Measurements from ENCODE around the gene LRRC7.
A peak's percentile ranks its signal among the peaks of the same experiment; 100 is the strongest.
"Not testable (repeated sequence)": the region's sequence is repeated elsewhere in the genome, so short reads cannot be mapped to it uniquely, and the experiment has no call there.

LRRC7 gene

DNA sequence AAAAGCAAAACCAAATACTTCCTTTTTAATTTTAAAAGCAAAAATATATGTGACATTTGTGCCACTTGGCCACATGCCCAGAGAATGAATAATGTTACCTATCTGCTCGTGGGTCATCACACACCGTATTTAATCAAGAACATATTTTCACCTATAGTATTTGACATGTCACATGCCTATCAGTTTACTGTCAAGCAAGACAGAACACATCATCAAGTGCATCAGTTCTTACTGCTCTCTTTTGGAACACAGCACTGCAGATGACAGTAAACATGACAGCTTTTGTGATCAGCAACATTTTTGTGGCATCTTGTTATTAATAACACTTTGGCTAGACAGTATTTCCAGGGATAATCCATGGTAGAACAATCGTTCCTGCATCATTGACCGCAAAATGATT lies 134.4 kb downstream of the LRRC7 start:
- DNase-seq: no peak

DNA sequence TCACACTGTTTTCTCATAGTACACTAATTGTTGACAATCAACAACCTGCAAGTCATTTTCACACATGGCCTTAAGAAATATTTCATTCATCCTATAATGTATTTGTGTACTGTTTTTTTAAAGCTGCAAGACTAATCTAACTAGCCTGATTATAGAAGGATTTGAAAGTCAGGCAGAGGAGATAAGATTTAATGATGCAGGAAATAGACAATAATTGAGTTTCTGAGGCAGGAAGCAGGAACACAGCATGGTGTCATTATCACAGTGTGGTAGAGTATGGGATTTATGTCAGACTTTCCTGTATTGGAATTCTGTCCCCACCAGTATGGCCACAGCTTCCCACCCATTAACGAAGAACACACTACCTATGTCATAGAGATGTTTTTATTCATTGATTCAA lies 138.8 kb downstream of the LRRC7 start:
- DNase-seq: no peak

DNA sequence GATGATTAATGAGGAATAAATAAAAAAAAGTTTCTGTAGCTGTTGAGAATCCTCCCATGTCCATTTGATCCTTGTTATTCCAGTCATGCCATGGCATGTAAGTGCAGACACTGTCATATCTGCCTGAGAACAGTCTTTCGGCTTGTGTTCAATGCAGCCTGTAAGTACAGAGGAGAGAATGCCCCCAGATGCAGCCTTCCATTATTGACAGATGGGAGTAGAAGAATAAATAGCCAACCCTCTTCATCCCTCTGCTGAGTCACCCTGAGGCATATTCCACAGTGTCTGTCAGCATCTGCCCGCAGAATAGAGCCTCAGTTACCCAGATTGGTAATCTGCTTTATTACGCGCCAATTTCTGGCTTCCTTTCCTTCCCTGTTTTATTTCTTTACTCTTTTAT lies 139.4 kb downstream of the LRRC7 start:
- no peak for DNase-seq

DNA sequence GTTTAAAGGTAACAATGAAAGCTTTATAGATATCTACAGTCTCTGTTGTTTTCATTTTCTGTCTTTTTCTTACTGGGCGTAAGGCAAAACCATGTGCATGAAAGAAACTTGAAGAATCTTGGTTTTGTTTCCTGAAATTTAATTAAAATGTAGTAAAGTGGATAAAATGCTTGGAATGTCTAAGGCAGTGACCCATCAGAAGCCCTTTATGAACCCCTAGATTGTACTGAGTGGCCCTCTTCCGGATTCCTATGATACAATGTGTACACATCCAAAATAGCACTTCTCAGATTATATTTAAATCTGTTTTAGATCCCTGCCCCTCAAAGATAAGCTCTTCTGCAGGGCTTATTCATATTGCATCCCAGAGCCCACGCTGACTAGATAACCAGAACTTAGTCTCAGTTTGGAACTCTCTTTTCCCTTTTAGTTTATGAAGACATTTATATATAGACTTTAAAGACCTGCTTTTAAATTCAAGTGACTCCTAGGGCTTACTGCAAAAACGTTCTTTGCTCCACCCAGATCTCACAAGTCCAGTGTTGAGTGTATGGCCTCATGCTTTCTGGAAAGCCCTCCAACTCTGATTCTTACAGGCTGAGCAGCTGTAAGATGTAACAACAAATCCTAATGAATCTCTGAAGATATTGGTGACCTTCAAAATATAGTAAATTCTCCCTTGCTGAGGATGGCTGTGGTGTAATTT lies 142.9 kb downstream of the LRRC7 start:
- no peak for DNase-seq

DNA sequence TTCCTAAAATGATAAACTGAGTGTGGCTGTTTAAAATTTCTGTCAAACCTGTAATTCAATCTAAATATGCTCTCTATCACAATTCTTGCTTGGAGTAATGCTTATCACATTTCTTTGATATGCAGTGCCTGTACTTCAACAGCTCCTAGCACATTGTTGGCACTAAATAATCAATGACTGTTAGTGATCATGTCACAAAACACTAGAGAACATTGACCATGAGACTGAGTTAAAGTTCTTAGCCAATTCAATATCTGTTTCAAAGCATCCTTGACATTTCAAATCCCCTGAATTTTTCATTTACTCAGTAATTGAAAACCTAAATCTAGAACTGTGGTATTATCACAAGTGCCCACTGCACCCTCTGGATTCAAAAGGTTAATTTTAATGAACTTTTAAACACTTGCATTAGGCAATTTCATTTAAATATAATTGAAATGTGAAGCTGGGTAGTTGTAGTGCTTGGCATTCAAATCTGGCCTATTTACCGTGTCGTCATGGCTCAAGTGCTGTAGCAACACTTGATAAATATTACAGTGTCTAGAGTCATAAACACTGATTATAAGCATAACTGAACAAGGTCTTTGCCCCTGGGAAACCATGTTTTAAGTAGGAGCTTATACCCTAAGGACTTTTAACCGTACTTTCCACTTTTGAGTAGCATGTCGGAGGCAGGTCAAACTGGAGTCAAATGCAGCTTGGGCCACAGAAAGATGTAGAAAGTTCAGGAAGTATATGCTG lies 143.6 kb downstream of the LRRC7 start:
- DNase-seq: no peak

DNA sequence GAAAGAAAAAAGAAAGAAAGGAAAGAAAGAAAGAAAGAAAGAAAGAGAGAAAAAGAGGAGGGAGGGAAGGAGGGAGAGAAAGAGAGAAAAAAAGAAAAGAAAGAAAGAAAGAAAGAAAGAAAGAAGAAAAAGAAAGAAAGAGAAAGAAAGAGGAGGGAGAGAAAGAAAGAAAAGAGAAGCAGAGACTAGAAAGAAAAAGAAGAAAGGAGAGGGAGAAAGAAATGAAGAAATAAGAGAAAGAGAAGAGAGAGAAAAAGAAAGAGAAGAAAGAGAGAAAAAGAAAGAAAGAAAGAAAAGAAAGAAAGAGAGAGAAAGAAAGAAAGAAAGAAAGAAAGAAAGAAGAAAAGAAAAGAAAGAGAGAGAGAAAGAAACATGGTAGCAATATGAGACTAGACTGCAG lies 150.1 kb downstream of the LRRC7 start:
- DNase-seq: not testable (repeated sequence)

DNA sequence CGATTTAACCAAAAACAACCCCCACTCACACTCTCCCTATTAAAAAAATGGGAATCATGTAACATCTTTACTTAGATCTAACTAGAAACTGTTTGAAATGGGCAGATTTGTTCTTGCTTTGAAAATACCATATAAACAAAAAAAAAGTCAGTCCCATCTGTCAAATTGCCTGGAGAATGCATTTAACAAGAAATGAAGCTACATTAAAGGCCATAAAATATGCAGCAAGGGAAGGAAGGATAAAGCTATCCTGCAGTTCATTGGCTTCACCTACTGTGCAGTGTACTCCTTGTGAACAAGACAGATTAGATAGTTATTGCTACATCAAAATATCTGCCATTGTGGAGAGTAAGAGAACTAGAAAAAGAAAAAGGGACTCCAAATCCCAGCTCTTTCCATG lies 160.5 kb downstream of the LRRC7 start:
- DNase-seq: no peak

DNA sequence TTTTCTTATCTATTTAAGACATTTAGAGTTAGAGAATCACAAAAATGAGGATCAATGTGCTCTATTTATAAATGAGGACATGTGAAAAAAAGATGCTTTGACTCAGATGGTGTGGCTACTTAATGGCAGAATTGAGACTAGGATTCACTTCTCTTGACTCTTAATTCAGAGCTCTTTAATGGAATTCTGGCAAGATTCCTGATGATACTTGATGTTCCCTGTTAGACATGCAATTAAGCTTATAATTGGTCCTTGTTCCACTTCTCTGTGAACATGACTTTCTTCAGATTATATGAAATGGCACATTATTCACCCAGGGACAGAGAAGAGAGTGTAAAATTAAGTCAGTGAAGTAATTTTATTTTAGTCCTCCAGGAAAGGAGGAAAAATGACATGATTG lies 165.3 kb downstream of the LRRC7 start:
- no peak for DNase-seq

DNA sequence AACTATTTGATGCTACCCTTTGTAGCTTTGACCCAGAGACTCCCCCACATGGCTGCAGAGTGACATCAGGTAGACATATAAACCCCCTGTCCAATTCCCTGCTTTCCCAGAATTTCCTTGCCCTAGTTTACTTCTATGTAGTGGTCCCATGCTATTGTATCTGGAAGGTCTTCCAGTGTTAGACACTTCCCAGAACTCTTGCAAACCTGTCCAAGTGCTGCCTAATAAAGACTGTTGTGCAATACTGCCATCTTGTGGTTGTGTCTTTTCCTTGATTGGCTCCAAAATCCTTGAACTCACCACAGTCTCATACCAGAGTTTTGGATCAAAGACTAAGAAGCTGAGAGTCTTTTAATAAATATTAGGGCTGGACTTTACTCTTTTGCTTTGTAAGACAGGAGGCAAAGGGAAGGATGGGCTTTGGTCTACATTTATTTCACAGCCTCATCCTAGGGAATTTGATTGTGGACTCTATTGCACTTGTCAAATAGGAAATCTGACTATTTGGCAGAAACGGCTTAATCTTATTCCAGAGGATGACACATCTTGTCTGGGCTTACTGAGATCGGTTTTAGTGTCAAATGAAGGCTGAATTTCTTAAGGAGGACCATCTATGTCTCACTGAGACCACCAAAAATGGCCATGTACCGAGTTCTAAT lies 169.9 kb downstream of the LRRC7 start:
- peak; percentile 49 for DNase-seq

DNA sequence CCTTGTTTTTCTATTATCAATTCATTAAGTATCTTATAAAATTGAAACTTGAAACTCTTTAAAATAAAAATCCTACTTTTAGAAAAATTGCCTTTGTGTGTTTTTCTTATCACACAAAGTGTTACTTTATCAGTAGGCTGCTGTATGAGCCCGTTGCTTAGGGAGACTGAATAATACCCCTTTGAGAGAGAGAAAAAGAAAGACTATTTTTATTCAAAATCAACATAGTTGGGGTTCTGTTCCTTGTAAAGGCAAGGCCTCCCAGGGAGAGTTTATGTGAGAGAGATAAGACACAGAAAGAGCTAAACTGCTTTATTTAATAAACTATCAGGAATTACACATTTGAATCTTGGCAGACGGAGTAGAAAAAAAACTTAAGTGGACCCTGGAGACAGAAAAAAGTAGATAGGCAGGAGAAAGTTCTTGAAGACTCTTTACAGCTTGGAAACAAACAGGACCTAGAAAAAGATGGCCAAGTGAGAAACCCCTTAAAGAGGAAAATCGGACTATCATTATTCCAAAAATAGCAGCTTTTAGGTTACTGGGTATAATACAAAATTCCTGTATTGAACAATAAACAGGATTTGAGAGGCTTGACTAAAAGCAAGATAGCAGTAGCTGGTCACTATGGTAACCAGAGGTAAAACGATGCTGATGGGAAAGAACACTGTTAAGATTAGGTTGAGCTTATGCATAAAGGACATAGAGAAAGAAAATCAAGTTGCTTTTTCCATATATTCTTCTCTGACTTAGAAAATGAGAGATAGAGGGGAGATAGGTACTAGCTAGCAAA lies 170.9 kb downstream of the LRRC7 start:
- DNase-seq: no peak

DNA sequence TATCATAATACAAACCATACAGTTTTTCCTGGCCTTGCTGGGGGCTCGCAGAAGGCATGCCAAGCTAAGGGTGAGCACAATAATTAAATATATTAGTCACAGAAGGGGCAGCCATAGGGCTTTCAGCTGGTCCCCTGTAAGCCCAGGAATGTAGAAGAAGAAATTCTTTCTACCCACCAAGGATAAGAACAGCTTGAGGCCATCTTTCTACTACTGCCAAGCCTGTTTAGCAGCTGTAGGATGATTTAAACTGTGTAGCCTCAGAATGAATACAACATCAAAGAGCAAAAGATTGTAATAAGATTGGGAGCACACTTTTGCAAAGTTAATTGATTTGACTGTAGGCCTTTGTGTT lies 171.5 kb downstream of the LRRC7 start:
- no peak for DNase-seq

DNA sequence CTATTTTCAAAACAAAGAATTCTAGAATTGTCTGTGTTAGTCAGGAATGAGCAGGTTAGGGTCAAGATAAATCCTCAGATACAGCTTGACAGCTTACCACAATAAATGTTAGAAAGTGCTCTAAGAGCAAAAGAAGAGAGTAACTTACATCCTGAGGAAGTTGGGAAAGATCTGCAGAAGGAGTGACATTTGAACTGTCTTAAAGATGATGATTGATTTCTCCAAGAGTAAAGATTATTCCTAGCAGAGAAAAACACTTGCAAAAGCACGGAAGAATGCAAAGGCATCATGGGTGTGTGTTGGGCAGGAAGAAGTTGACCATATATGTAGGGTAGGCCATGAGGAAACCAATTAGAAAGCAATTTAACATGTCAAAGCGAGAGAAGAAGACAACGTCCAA lies 175.4 kb downstream of the LRRC7 start:
- DNase-seq: no peak

DNA sequence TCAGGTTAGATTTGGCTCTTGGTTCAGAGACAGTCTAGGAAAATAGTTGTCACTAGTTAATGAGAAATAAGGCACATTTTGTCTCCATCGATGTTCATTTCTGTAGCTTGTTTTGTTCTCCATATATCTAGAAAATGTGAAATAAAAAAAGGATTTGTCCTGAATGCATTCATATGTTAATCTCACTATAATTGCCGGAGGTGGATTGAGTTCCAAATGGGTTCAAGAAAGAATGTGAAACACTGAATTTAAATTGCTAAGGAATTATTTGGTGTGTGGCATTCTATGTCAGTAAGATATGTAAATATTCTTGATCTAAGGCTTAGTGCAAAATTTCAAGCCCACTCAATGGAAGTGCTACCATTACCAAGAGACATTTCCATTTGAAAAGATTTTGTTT lies 176.7 kb downstream of the LRRC7 start:
- DNase-seq: no peak

DNA sequence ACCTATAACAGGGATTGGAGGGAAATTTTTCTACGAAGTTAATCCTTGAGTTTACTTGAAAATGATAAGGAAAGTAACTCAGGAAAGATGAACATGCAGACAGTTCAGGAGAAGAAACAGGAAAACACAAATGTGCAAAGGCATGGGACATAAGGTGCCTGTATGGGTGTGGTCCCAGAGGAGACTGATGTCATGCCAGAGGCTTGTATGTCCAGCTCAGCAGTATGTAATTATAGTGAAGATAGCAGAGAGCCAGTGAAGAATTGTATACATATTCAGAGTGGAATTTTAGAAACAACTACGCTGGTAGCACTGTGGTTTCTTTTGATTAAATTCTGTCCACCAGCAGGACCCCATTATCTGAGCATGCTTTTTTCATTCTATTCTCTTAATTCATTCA lies 179.5 kb downstream of the LRRC7 start:
- no peak for DNase-seq

DNA sequence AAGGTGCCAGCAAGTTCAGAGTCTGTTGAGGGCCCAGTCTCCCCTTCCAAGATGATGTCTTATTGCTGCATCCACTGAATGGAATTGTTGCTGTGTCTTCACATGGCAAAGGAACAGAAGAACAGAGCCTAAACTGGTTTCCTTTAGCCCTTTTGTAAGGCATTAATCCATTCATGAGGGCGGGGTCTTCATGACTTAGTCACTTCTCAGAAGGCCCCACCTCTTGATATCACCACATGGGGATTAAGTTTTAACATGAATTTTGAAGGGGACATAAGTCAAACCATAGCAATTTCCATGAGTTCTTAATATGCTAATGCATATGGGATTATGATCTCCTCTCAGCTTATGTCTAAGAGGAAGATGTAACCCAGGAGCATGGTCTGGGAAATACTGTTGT lies 182.9 kb downstream of the LRRC7 start:
- no peak for DNase-seq

DNA sequence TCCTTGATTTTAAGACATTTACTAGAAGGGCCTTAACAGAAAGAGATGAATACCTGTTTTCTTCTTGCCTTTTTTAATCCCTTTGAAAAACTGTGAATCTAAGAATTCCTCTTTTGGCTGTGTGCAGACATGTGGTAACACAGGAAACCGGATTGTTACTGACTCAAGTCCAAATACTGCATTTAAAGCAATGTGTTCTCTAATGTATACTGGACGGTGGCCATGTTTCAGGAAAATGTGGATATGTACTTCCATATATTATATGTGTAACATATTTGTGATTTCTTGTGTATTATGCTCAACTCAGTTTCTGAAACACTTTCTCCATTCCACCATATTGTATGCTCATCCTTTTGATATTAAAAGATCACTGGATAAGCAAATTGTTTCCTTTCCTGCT lies 185.1 kb downstream of the LRRC7 start:
- DNase-seq: no peak

DNA sequence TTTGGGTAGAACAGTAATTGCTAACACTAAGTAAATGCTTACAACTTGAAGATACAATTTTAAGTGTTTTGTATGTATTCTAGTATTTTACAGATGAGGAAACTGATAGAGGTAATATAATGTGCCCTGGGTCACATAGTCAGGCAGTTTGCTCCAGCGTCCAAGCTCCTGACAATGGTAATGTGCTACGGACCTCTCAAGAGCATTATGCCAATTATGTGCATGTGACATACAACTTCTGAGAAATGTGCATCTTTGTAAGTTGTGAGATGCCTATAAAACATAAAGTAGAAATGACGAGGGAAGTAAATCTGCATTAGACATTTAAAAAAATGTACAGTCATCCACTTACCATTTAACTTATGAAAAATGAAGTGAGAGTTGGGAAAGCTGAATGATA lies 186.8 kb downstream of the LRRC7 start:
- no peak for DNase-seq

DNA sequence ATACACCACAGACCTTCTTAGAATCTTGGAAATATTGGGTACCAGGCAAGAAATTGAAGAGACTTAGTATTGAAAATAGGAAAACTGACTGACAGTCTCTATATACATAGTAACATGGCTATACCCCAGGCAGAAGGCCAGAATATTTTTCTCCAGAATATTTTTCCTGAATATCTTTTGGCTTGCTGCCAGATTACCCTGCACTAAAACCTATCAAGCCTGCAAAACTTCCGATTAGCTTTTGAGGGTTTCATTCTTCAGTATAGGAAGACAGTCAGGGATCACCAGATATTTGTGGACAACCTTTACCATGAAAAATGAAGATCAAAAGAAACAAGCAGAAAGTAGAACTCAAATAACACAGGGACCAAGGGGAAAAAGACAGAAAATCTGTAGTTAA lies 187.9 kb downstream of the LRRC7 start:
- DNase-seq: no peak

DNA sequence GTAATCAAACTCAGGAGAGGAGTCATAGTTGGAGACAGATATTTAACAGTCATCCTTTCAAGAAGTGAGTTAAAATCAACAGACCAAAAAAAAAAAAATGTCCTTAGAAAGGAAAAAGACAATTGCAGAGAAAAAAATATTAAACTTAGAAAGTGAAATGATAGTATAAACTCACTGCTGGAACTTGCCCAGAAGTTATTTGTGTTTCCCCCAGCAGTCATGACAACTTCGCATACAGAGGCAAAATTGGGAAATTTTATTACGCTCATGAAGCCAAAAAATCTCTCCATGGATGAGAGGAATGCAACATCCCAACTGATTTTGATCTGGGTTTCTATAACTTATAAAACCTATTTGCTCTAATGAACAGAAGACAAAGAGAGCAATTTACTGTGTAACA lies 198.2 kb downstream of the LRRC7 start:
- DNase-seq: no peak

DNA sequence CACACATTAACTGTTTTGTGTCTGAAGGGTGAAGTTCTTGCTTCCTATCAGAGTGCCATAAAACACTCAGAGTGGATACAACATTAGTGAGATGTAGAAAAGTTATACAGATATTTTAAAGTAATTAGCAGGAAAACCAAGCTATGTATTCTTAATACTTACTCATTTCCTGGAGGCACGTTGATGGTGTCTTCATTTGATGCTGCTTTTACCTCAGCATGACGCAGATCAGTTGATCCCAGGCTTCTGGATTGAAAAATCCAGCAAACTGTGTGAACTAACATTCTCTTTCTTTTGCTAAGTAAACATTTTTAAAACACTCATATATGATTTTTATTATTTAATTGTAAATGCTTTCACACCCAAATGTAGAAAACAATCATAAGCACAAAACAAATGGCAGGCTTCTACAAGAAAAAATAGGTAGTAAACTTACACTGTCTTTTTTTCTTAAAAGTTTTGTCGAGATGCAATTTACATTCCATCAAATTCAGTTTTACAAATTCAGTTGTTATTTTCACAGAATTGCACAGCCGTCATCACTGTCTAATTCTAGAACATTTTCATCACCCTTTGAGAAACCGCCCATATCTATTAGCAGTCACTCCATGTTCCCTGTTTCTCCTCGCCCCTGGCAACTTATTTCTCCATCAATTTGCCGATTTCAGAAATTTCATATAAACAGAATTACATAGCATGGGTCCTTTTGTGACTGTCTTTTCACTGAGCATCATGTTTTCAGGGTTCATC lies 198.9 kb downstream of the LRRC7 start:
- no peak for DNase-seq

DNA sequence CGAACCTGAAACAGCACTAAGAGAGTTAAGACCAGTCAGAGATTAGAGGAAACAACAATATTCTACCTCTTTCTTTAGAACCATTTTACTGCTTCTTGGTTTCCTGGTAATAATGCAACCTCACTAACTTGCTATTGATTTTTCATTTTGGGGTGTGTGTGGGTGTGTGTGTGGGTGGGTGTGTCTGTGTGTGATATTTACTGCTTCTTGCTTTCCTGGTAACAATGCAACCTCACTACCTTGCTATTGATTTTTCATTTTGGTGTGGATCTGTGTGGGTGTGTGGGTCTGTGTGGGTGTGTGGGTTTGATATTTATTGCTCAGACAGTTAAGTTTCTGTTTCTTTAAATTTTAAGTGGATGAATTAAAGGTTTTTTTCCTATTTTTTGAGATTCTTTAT lies 208.8 kb downstream of the LRRC7 start:
- DNase-seq: no peak

DNA sequence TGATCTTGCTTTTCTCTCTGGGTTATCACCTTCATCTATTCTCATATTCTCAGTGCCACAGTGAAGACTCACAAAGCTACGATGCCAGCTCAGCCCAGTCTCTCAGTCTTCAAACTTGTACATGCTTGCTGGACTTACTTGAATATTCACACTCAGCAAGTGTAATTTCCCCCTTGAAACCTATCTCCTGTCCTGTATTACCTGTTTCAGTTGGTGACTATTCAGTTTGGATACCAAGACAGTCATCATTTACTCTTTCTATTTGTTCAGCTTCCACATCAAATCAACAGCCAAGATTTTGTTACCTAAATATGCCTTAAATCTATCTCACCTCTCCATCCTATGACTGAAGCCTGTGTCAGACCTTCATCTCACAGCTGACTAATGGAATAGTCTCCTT lies 209.7 kb downstream of the LRRC7 start:
- no peak for DNase-seq

DNA sequence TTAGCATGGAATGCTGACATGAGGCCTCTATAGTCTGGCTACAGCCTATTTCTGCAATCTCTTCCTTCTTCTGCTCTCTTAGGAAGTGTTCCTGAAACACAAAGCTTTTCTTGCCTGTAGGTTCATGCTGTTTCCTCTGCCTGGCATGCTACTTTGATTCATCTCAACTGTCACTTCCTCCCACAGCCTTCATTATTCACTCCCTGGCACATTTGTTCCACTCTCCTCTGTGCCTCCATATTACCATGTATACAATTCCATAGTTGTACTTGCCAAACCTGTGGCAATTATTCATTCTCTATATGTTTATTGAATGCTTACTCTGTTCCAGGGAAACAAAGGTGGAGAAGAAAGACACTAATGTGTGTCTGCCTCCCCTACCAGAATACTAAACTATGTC lies 210.2 kb downstream of the LRRC7 start:
- DNase-seq: no peak

Measured in MV-4-11 (cell line).